DND-41 (cell line): Measurements from ENCODE around the gene RNFT2.

ENCODE experiments used
- ATAC-seq: fragments of 200-7000 bp; cut with Tn5 transposase; 3 replicates; pipeline ENCODE4 v1.9.1; 2021; ENCODE audit warnings: low read depth; ENCODE audit not compliant: insufficient read depth
- DNase-seq: peaks from one replicate; pipeline ENCODE4 v3.0.0-alpha.2; 2020
- H2AFZ ChIP-seq: 2 replicates; pipeline ENCODE4 v1.6.0; 2012; ENCODE audit warnings: low read depth, low read length
- H3K27ac ChIP-seq: 2 replicates; pipeline ENCODE4 v1.5.1; 2012; ENCODE audit warnings: low read length, inconsistent platforms
- H3K27me3 ChIP-seq: fragments of 200-600 bp; sonication (generic); 2 replicates; pipeline ENCODE4 v1.6.0; 2012; ENCODE audit warnings: low read length, mild to moderate bottlenecking, inconsistent platforms; ENCODE audit not compliant: insufficient read depth, poor library complexity
- H3K36me3 ChIP-seq: 2 replicates; pipeline ENCODE4 v1.5.1; 2012; ENCODE audit warnings: low read length, inconsistent platforms; ENCODE audit not compliant: insufficient read depth
- H3K4me1 ChIP-seq: 2 replicates; pipeline ENCODE4 v1.5.1; 2012; ENCODE audit warnings: mild to moderate bottlenecking, low read length; ENCODE audit not compliant: insufficient read depth
- H3K4me2 ChIP-seq: 2 replicates; pipeline ENCODE4 v1.6.0; 2012; ENCODE audit warnings: mild to moderate bottlenecking, moderate library complexity, low read length, inconsistent platforms; ENCODE audit not compliant: insufficient read depth
- H3K4me3 ChIP-seq, 2 experiments: fragments of 200-600 bp in 1 of 2; shearing (Covaris generic) in 1 of 2; 2 replicates each; pipeline ENCODE4 v1.5.1; 2012 to 2016; ENCODE audit warnings: inconsistent platforms in 2 of 2, low read length in 2 of 2, mild to moderate bottlenecking in 2 of 2, low read depth in 1 of 2, moderate library complexity in 1 of 2
- H3K79me2 ChIP-seq: 2 replicates; pipeline ENCODE4 v1.6.0; 2012; ENCODE audit warnings: low read length, inconsistent platforms; ENCODE audit not compliant: insufficient read depth
- H3K9ac ChIP-seq: 2 replicates; pipeline ENCODE4 v1.6.0; 2012; ENCODE audit warnings: low read depth, mild to moderate bottlenecking, inconsistent platforms, low read length, moderate library complexity
- H3K9me3 ChIP-seq: 2 replicates; pipeline ENCODE4 v1.5.1; 2012; ENCODE audit warnings: low read length, moderate library complexity, mild to moderate bottlenecking, inconsistent platforms; ENCODE audit not compliant: insufficient read depth, severe bottlenecking
- H4K20me1 ChIP-seq: 2 replicates; pipeline ENCODE4 v1.6.0; 2012; ENCODE audit warnings: low read length; ENCODE audit not compliant: insufficient read depth
- CTCF ChIP-seq: IDR thresholded peaks from 2 replicates; pipeline ENCODE4 v1.5.1; 2012; ENCODE audit warnings: borderline replicate concordance, low read length, moderate library complexity, mild to moderate bottlenecking; ENCODE audit not compliant: poor library complexity, severe bottlenecking; ENCODE audit errors: extremely low read depth
- EZH2 ChIP-seq: IDR thresholded peaks from 3 replicates; pipeline ENCODE4 v1.6.1; 2012; ENCODE audit warnings: borderline replicate concordance, low read depth, mild to moderate bottlenecking, moderate library complexity, low read length, inconsistent platforms; ENCODE audit not compliant: severe bottlenecking

The RNFT2 gene

GRCh38 chr12:116691205-116691604 is 46.9 kb upstream of the RNFT2 start:
- 0 out of 2 replicates have a peak, but pooled peaks cover 3% of the 10 kb centered on the region for H3K4me1 ChIP-seq
- no peaks in the 10 kb centered on the region for H3K9me3 ChIP-seq
- ATAC-seq (no peak), DNase-seq (no peak)
- H3K36me3 ChIP-seq: no peaks in the 10 kb centered on the region
- no peaks in the 10 kb centered on the region for H4K20me1 ChIP-seq
- no peak overlapping the region for H3K9ac ChIP-seq
- H3K4me3 ChIP-seq: no peak overlapping the region
- H3K27me3 ChIP-seq: no peaks in the 10 kb centered on the region
- H3K79me2 ChIP-seq: no peaks in the 10 kb centered on the region
- TF ChIP-seq CTCF: no peak
- no peak for TF ChIP-seq EZH2
- no peak overlapping the region for H3K4me2 ChIP-seq
- no peak overlapping the region for H3K27ac ChIP-seq
- no peak overlapping the region for H2AFZ ChIP-seq

- H4K20me1 ChIP-seq: no peaks in the 10 kb centered on the region
- H3K4me3 ChIP-seq: no peak overlapping the region
- ATAC-seq: no peak
- no peaks in the 10 kb centered on the region for H3K27me3 ChIP-seq
- H3K36me3 ChIP-seq: no peaks in the 10 kb centered on the region
- H3K27ac ChIP-seq: no peak overlapping the region
- no peak overlapping the region for H3K4me2 ChIP-seq
- DNase-seq: no peak
- H3K4me1 ChIP-seq: 0 out of 2 replicates have a peak, but pooled peaks cover 3% of the 10 kb centered on the region
- H2AFZ ChIP-seq: no peak overlapping the region
- H3K9me3 ChIP-seq: no peaks in the 10 kb centered on the region
- H3K79me2 ChIP-seq: no peaks in the 10 kb centered on the region
- no peak overlapping the region for H3K9ac ChIP-seq
- no peak for TF ChIP-seq CTCF
- no peak for TF ChIP-seq EZH2
Observed at GRCh38 chr12:116691636-116692035, 46.5 kb upstream of the RNFT2 start.

GRCh38 chr12:116692605-116693004 is 45.5 kb upstream of the RNFT2 start:
- no peak overlapping the region for H3K4me3 ChIP-seq
- TF ChIP-seq EZH2 (no peak), CTCF (no peak)

More at GRCh38 chr12:116692605-116693004, 45.5 kb upstream of the RNFT2 start:
- Histone ChIP-seq H3K27me3 (no peaks in the 10 kb centered on the region), H2AFZ (no peak overlapping the region), H3K4me1 (0 out of 2 replicates have a peak, but pooled peaks cover 3% of the 10 kb centered on the region), H3K27ac (no peak overlapping the region), H3K9me3 (no peaks in the 10 kb centered on the region), H3K36me3 (no peaks in the 10 kb centered on the region), H3K79me2 (no peaks in the 10 kb centered on the region), H3K9ac (no peak overlapping the region), H3K4me2 (no peak overlapping the region), H4K20me1 (no peaks in the 10 kb centered on the region)
- DNase-seq (no peak), ATAC-seq (no peak)
